NCI-H748 (cell line): ENCODE data around the gene CSNK1G2.
A peak's percentile ranks its signal among the peaks of the same experiment; 100 is the strongest.

ENCODE experiments used
- DNase-seq: peaks from one replicate; lab custom pipeline; 2025; ENCODE audit not compliant: unreplicated experiment; lab: John Stamatoyannopoulos, UW

CSNK1G2 gene

GRCh38 chr19:1917926-1918325 lies 23.0 kb upstream of the CSNK1G2 start:
- DNase-seq = no peak

GRCh38 chr19:1918975-1919374 lies 22.0 kb upstream of the CSNK1G2 start:
- no peak for DNase-seq

GRCh38 chr19:1920644-1921043 lies 20.3 kb upstream of the CSNK1G2 start:
- DNase-seq = no peak

- no peak for DNase-seq
Measured at GRCh38 chr19:1921326-1921725, 19.6 kb upstream of the CSNK1G2 start.

GRCh38 chr19:1921825-1922224 lies 19.1 kb upstream of the CSNK1G2 start:
- no peak for DNase-seq

- no peak for DNase-seq
Measured at GRCh38 chr19:1922803-1923202, 18.2 kb upstream of the CSNK1G2 start.

GRCh38 chr19:1923319-1923718 lies 17.7 kb upstream of the CSNK1G2 start:
- DNase-seq = no peak

- no peak for DNase-seq
Measured at GRCh38 chr19:1924320-1924961, 16.5 kb upstream of the CSNK1G2 start.

GRCh38 chr19:1925544-1925943 lies 15.4 kb upstream of the CSNK1G2 start:
- DNase-seq = no peak

GRCh38 chr19:1929021-1929742 lies 11.8 kb upstream of the CSNK1G2 start:
- peak; percentile 75 for DNase-seq

- DNase-seq = no peak
Measured at GRCh38 chr19:1931445-1931844, 9.5 kb upstream of the CSNK1G2 start.

- DNase-seq = no peak
Measured at GRCh38 chr19:1932395-1932794, 8.6 kb upstream of the CSNK1G2 start.

GRCh38 chr19:1933244-1933643 lies 7.7 kb upstream of the CSNK1G2 start:
- no peak for DNase-seq

- no peak for DNase-seq
Measured at GRCh38 chr19:1933942-1934341, 7.0 kb upstream of the CSNK1G2 start.

GRCh38 chr19:1935484-1936208 lies 5.3 kb upstream of the CSNK1G2 start:
- peak; percentile 26 for DNase-seq

GRCh38 chr19:1936430-1936829 lies 4.5 kb upstream of the CSNK1G2 start:
- DNase-seq = no peak

GRCh38 chr19:1936916-1937610 lies 3.9 kb upstream of the CSNK1G2 start:
- no peak for DNase-seq

GRCh38 chr19:1938071-1938470 lies 2.9 kb upstream of the CSNK1G2 start:
- no peak for DNase-seq

- peak; percentile 68 for DNase-seq
Measured at GRCh38 chr19:1942078-1942933, 1.3 kb downstream of the CSNK1G2 start.

GRCh38 chr19:1942934-1943555 lies 2.1 kb downstream of the CSNK1G2 start:
- no peak for DNase-seq
